Nephron progenitor cell (in vitro differentiated cells): ENCODE data around the gene EN1.
A peak's percentile ranks its signal among the peaks of the same experiment; 100 is the strongest.

ENCODE experiments used
- DNase-seq: peaks from one replicate; pipeline ENCODE4 v3.0.0; 2021
- H3K27ac Mint-ChIP-seq: 2 replicates; pipeline ENCODE4 v1.8.0; 2021; ENCODE audit warnings: mild to moderate bottlenecking, moderate library complexity, mixed read lengths
- H3K27me3 Mint-ChIP-seq: 2 replicates; pipeline ENCODE4 v1.8.0; 2021; ENCODE audit warnings: mild to moderate bottlenecking, low read depth, mixed read lengths; ENCODE audit not compliant: poor library complexity
- H3K36me3 Mint-ChIP-seq: 2 replicates; pipeline ENCODE4 v1.8.0; 2021; ENCODE audit warnings: low read depth, mixed read lengths
- H3K4me1 Mint-ChIP-seq: 2 replicates; pipeline ENCODE4 v1.8.0; 2021; ENCODE audit warnings: mixed read lengths
- H3K4me3 Mint-ChIP-seq: 2 replicates; pipeline ENCODE4 v1.8.0; 2021; ENCODE audit warnings: mild to moderate bottlenecking, moderate library complexity, mixed read lengths
- H3K9me3 Mint-ChIP-seq: 2 replicates; pipeline ENCODE4 v1.8.0; 2021; ENCODE audit warnings: mild to moderate bottlenecking, moderate library complexity, mixed read lengths
- CTCF ChIP-seq: fragments of 200-600 bp; sonication (generic); IDR thresholded peaks from 2 replicates; pipeline ENCODE4 v1.5.0; 2021; ENCODE audit warnings: antibody characterized with exemption

Gene EN1

GRCh38 chr2:118853651-118854291 is 6.3 kb upstream of the EN1 start:
- DNase-seq = no peak
- no peak for TF ChIP-seq CTCF
- peaks cover 4% of the 10 kb centered on the region for H3K9me3 Mint-ChIP-seq
- no peak overlapping the region for H3K27ac Mint-ChIP-seq
- H3K36me3 Mint-ChIP-seq = no peaks in the 10 kb centered on the region
- peak overlapping the region; percentile 59 for H3K4me3 Mint-ChIP-seq
- H3K27me3 Mint-ChIP-seq = peaks cover 100% of the 10 kb centered on the region
- peaks cover 45% of the 10 kb centered on the region for H3K4me1 Mint-ChIP-seq

- no peak for TF ChIP-seq CTCF
- Mint-ChIP-seq H3K4me3 (peak overlapping the region; percentile 59), H3K4me1 (peaks cover 46% of the 10 kb centered on the region), H3K36me3 (no peaks in the 10 kb centered on the region), H3K9me3 (peaks cover 4% of the 10 kb centered on the region), H3K27ac (no peak overlapping the region), H3K27me3 (peaks cover 100% of the 10 kb centered on the region)
- DNase-seq = no peak
Observed at GRCh38 chr2:118853129-118853640, 5.7 kb upstream of the EN1 start.

- peak overlapping the region; percentile 59 for H3K4me3 Mint-ChIP-seq
Observed at GRCh38 chr2:118852605-118853128, 5.2 kb upstream of the EN1 start.

GRCh38 chr2:118851650-118852049 is 4.2 kb upstream of the EN1 start:
- no peak for DNase-seq
- Mint-ChIP-seq H3K36me3 (no peaks in the 10 kb centered on the region), H3K9me3 (peaks cover 4% of the 10 kb centered on the region), H3K27ac (no peak overlapping the region), H3K27me3 (peaks cover 98% of the 10 kb centered on the region), H3K4me3 (no peak overlapping the region), H3K4me1 (peaks cover 51% of the 10 kb centered on the region)
- no peak for TF ChIP-seq CTCF

More at GRCh38 chr2:118852605-118853128, 5.2 kb upstream of the EN1 start:
- TF ChIP-seq CTCF = no peak
- H3K27ac Mint-ChIP-seq = no peak overlapping the region
- peaks cover 4% of the 10 kb centered on the region for H3K9me3 Mint-ChIP-seq
- DNase-seq = no peak
- H3K4me1 Mint-ChIP-seq = peaks cover 45% of the 10 kb centered on the region
- no peaks in the 10 kb centered on the region for H3K36me3 Mint-ChIP-seq
- peaks cover 100% of the 10 kb centered on the region for H3K27me3 Mint-ChIP-seq

GRCh38 chr2:118850901-118851415 is 3.5 kb upstream of the EN1 start:
- H3K27ac Mint-ChIP-seq = no peak overlapping the region
- DNase-seq = no peak
- peaks cover 97% of the 10 kb centered on the region for H3K27me3 Mint-ChIP-seq
- TF ChIP-seq CTCF = no peak
- no peaks in the 10 kb centered on the region for H3K36me3 Mint-ChIP-seq
- peaks cover 53% of the 10 kb centered on the region for H3K4me1 Mint-ChIP-seq
- no peak overlapping the region for H3K4me3 Mint-ChIP-seq
- H3K9me3 Mint-ChIP-seq = peaks cover 4% of the 10 kb centered on the region
